Neural cell (in vitro differentiated cells): ENCODE measurements around the gene CXCL14. TPM values are rescaled to one million over a fixed set of nuclear protein-coding genes. Genes with fewer than 3 reads are reported as not detected.

Source experiments
- H2AFZ ChIP-seq: fragments of 200-600, 300-800 bp; sonication (generic), shearing (Covaris generic); 2 replicates; pipeline ENCODE4 v1.6.0; 2014; ENCODE audit warnings: low read depth, mild to moderate bottlenecking, antibody characterized with exemption, low read length, moderate library complexity
- H3F3A ChIP-seq: fragments of 200-600 bp; shearing (Covaris generic); 2 replicates; pipeline ENCODE4 v1.6.1; 2016; ENCODE audit warnings: mild to moderate bottlenecking, moderate library complexity, mixed read lengths, antibody characterized with exemption, low read length; ENCODE audit not compliant: insufficient read depth, poor library complexity, severe bottlenecking
- H3K27ac ChIP-seq: fragments of 200-600, 300-800 bp; sonication (generic), shearing (Covaris generic); 2 replicates; pipeline ENCODE4 v1.5.1; 2014; ENCODE audit warnings: mild to moderate bottlenecking, low read length, moderate library complexity
- H3K27me3 ChIP-seq: fragments of 300-800, 200-600 bp; sonication (generic), shearing (Covaris generic); 2 replicates; pipeline ENCODE4 v1.6.0; 2014; ENCODE audit warnings: mild to moderate bottlenecking, low read depth, low read length, moderate library complexity; ENCODE audit not compliant: insufficient read depth
- H3K36me3 ChIP-seq: fragments of 300-800, 200-600 bp; sonication (generic), shearing (Covaris generic); 2 replicates; pipeline ENCODE4 v1.5.1; 2014; ENCODE audit warnings: mild to moderate bottlenecking, antibody characterized with exemption, low read length, moderate library complexity; ENCODE audit not compliant: insufficient read depth
- H3K4me2 ChIP-seq: fragments of 300-800, 200-600 bp; sonication (generic), shearing (Covaris generic); 2 replicates; pipeline ENCODE4 v1.6.0; 2014; ENCODE audit warnings: mild to moderate bottlenecking, low read length
- H3K4me3 ChIP-seq: fragments of 300-800, 200-600 bp; sonication (generic), shearing (Covaris generic); 2 replicates; pipeline ENCODE4 v1.5.1; 2014; ENCODE audit warnings: mild to moderate bottlenecking, low read length, moderate library complexity
- H3K79me2 ChIP-seq: fragments of 200-600 bp; shearing (Covaris generic); replicated peaks from 2 replicates; pipeline ENCODE4 v1.6.0; 2014; ENCODE audit warnings: mild to moderate bottlenecking, low read length, moderate library complexity; ENCODE audit not compliant: insufficient read depth
- H3K9ac ChIP-seq: fragments of 300-800, 200-600 bp; sonication (generic), shearing (Covaris generic); 2 replicates; pipeline ENCODE4 v1.6.1; 2016; ENCODE audit warnings: mild to moderate bottlenecking, low read length, mixed read lengths
- H3K9me2 ChIP-seq: fragments of 200-600 bp; shearing (Covaris generic); 2 replicates; pipeline ENCODE4 v1.6.1; 2016; ENCODE audit warnings: mild to moderate bottlenecking, low read length, mixed read lengths; ENCODE audit not compliant: insufficient read depth
- H3K9me3 ChIP-seq: fragments of 200-600, 300-800 bp; sonication (generic), shearing (Covaris generic); 2 replicates; pipeline ENCODE4 v1.6.1; 2016; ENCODE audit warnings: mild to moderate bottlenecking, mixed run types, low read length, moderate library complexity, mixed read lengths
- H4K20me1 ChIP-seq: fragments of 200-600 bp; shearing (Covaris generic); 2 replicates; pipeline ENCODE4 v1.6.1; 2016; ENCODE audit warnings: mild to moderate bottlenecking, mixed run types; ENCODE audit not compliant: insufficient read depth
- CTCF ChIP-seq: fragments of 450-650 bp; IDR thresholded peaks from 2 replicates; pipeline ENCODE4 v1.5.1; 2014; ENCODE audit warnings: antibody characterized with exemption, mild to moderate bottlenecking, moderate library complexity; ENCODE audit not compliant: poor library complexity, severe bottlenecking
- EP300 ChIP-seq: fragments of 450-650 bp; conservative IDR thresholded peaks from 2 replicates; pipeline ENCODE4 v1.6.1; 2014; ENCODE audit warnings: antibody characterized with exemption, mild to moderate bottlenecking, moderate library complexity; ENCODE audit not compliant: poor library complexity, severe bottlenecking
- EZH2 ChIP-seq: fragments of 200-600, 300-800 bp; shearing (Covaris generic), sonication (generic); IDR thresholded peaks from 2 replicates; pipeline ENCODE4 v1.6.1; 2014; ENCODE audit warnings: antibody characterized with exemption, low read length, borderline replicate concordance, mild to moderate bottlenecking; ENCODE audit not compliant: insufficient read depth, poor library complexity, severe bottlenecking
- MXI1 ChIP-seq: fragments of 450-650 bp; conservative IDR thresholded peaks from 2 replicates; pipeline ENCODE4 v1.6.1; 2014; ENCODE audit warnings: antibody characterized with exemption, mild to moderate bottlenecking; ENCODE audit not compliant: poor library complexity, severe bottlenecking
- POLR2AphosphoS5 ChIP-seq: IDR thresholded peaks from 2 replicates; pipeline ENCODE4 v1.6.1; 2012
- RAD21 ChIP-seq: fragments of 450-650 bp; conservative IDR thresholded peaks from 2 replicates; pipeline ENCODE4 v1.6.1; 2014; ENCODE audit warnings: antibody characterized with exemption, mild to moderate bottlenecking, moderate library complexity
- REST ChIP-seq: IDR thresholded peaks from 2 replicates; pipeline ENCODE4 v1.6.1; 2012; ENCODE audit warnings: borderline replicate concordance
- SMC3 ChIP-seq: fragments of 450-650 bp; conservative IDR thresholded peaks from 2 replicates; pipeline ENCODE4 v1.6.1; 2014; ENCODE audit warnings: antibody characterized with exemption, mild to moderate bottlenecking, moderate library complexity; ENCODE audit not compliant: poor library complexity
- TAF1 ChIP-seq: IDR thresholded peaks from 2 replicates; pipeline ENCODE4 v1.6.1; 2012; ENCODE audit warnings: low read depth
- polyA plus RNA-seq: library from polyadenylated mRNA; depleted of rRNA; stranded (reverse); fragments of >200 nt; gene quantifications from 2 replicates; pipeline ENCODE4 v1.2.3, GENCODE V29; 2014

CXCL14 gene
- polyA plus RNA-seq, 1 donor from 2014 or later = not detected

GRCh38 chr5:135598691-135599395, 20.1 kb upstream of the CXCL14 start:
- no peaks in the 10 kb centered on the region for H4K20me1 ChIP-seq
- H3K4me2 ChIP-seq = no peak overlapping the region
- H3K79me2 ChIP-seq = no peaks in the 10 kb centered on the region
- no peaks in the 10 kb centered on the region for H3K9me3 ChIP-seq
- no peaks in the 10 kb centered on the region for H3K36me3 ChIP-seq
- H3K4me3 ChIP-seq = no peak overlapping the region
- no peaks in the 10 kb centered on the region for H3K27me3 ChIP-seq
- no peaks in the 10 kb centered on the region for H3K9me2 ChIP-seq
- H3K27ac ChIP-seq = no peak overlapping the region
- no peak overlapping the region for H2AFZ ChIP-seq
- H3K9ac ChIP-seq = no peak overlapping the region
- no peak for TF ChIP-seq MXI1
- no peak for TF ChIP-seq CTCF
- TF ChIP-seq EP300 = no peak
- TF ChIP-seq REST = no peak
- no peak for TF ChIP-seq RAD21
- H3F3A ChIP-seq = no peaks in the 10 kb centered on the region

GRCh38 chr5:135596788-135597187, 18.0 kb upstream of the CXCL14 start:
- no peaks in the 10 kb centered on the region for H3K79me2 ChIP-seq
- no peaks in the 10 kb centered on the region for H3K9me3 ChIP-seq
- no peak overlapping the region for H3K4me2 ChIP-seq
- no peaks in the 10 kb centered on the region for H3F3A ChIP-seq
- no peak overlapping the region for H3K4me3 ChIP-seq
- no peaks in the 10 kb centered on the region for H4K20me1 ChIP-seq
- no peak overlapping the region for H2AFZ ChIP-seq
- H3K27ac ChIP-seq = no peak overlapping the region
- TF ChIP-seq TAF1 (no peak), POLR2AphosphoS5 (no peak), EZH2 (no peak), EP300 (no peak), RAD21 (no peak), REST (no peak), CTCF (no peak), SMC3 (no peak), MXI1 (no peak)
- H3K36me3 ChIP-seq = no peaks in the 10 kb centered on the region
- H3K9me2 ChIP-seq = no peaks in the 10 kb centered on the region
- no peaks in the 10 kb centered on the region for H3K27me3 ChIP-seq
- no peak overlapping the region for H3K9ac ChIP-seq
